ENCODE results near the gene AGAP5.
"Not testable (repeated sequence)": the region's sequence is repeated elsewhere in the genome, so short reads cannot be mapped to it uniquely, and the experiment has no call there.

Gene AGAP5

GRCh38 chr10:73717556-73717955 lies 19.6 kb upstream of the AGAP5 start:
- no peaks in the 10 kb centered on the region for H3K9me3 ChIP-seq (replicated peaks in 1 of 2; ENCODE audit: control insufficient read depth in 2 of 2, insufficient read depth in 1 of 2, low read depth in 1 of 2, low read length in 2 of 2)
- no peak overlapping the region for H4K91ac ChIP-seq (ENCODE audit: low read depth, low read length, poor library complexity)
- H3K4me3 ChIP-seq (ENCODE audit: low read length in 2 of 2) = no peak overlapping the region
- no peak overlapping the region for H3K4me2 ChIP-seq (ENCODE audit: insufficient read depth, low read length, poor library complexity, severe bottlenecking)
- no peak overlapping the region for H3K27ac ChIP-seq (replicated peaks; ENCODE audit: low read length)
- peaks cover 9 to 78% of the 10 kb centered on the region in 2 donors for H3K36me3 ChIP-seq (replicated peaks in 1 of 2; ENCODE audit: control insufficient read depth in 2 of 2, insufficient read depth in 2 of 2, low read length in 2 of 2)
- H3K9ac ChIP-seq (ENCODE audit: low read depth, low read length, poor library complexity) = no peak overlapping the region
- no peak overlapping the region for H4K8ac ChIP-seq (ENCODE audit: low read depth, low read length)
- H3K18ac ChIP-seq (ENCODE audit: low read length) = no peak overlapping the region
- H3K23ac ChIP-seq (ENCODE audit: low read depth, low read length, poor library complexity) = no peak overlapping the region
- no peak overlapping the region for H3K14ac ChIP-seq (ENCODE audit: low read length)
- no peaks in the 10 kb centered on the region for H3K79me1 ChIP-seq (ENCODE audit: low read depth, low read length)
- no peaks in the 10 kb centered on the region for H3K27me3 ChIP-seq (ENCODE audit: control insufficient read depth in 3 of 3, insufficient read depth in 3 of 3, low read depth in 1 of 3, low read length in 3 of 3)
- no CpG with 5 or more reads among the region's 5 CpGs for WGBS, 2 donors (ENCODE audit: extremely low coverage in 2 of 2, insufficient read length in 2 of 2, insufficient replicate concordance in 1 of 2)
- no peak overlapping the region for H2AFZ ChIP-seq (ENCODE audit: low read length)
- H2BK12ac ChIP-seq (ENCODE audit: low read length) = no peak overlapping the region
- DNase-seq (ENCODE audit: low spot score) = no peak
- no peaks in the 10 kb centered on the region for H3K4me1 ChIP-seq (ENCODE audit: control insufficient read depth in 2 of 2, insufficient read depth in 1 of 2, low read depth in 1 of 2, low read length in 2 of 2)
- H2BK15ac ChIP-seq (ENCODE audit: low read length) = no peak overlapping the region
- H2BK5ac ChIP-seq (ENCODE audit: low read length) = no peak overlapping the region
- H2BK120ac ChIP-seq (ENCODE audit: low read depth, low read length) = no peak overlapping the region
- no peak overlapping the region for H2AK5ac ChIP-seq (ENCODE audit: low read depth, low read length)
- H3K4ac ChIP-seq (ENCODE audit: low read length) = no peak overlapping the region

GRCh38 chr10:73716251-73716650 lies 18.3 kb upstream of the AGAP5 start:
- no peak overlapping the region for H3K4ac ChIP-seq (ENCODE audit: low read length)
- H2BK120ac ChIP-seq (ENCODE audit: low read depth, low read length) = no peak overlapping the region
- H3K9me3 ChIP-seq (replicated peaks in 1 of 2; ENCODE audit: control insufficient read depth in 2 of 2, insufficient read depth in 1 of 2, low read depth in 1 of 2, low read length in 2 of 2) = no peaks in the 10 kb centered on the region
- H3K9ac ChIP-seq (ENCODE audit: low read depth, low read length, poor library complexity) = no peak overlapping the region
- no peak overlapping the region for H2BK5ac ChIP-seq (ENCODE audit: low read length)
- no peak overlapping the region for H2AK5ac ChIP-seq (ENCODE audit: low read depth, low read length)
- H3K4me2 ChIP-seq (ENCODE audit: insufficient read depth, low read length, poor library complexity, severe bottlenecking) = no peak overlapping the region
- DNase-seq (ENCODE audit: low spot score) = no peak
- no peak overlapping the region for H2BK12ac ChIP-seq (ENCODE audit: low read length)
- H3K14ac ChIP-seq (ENCODE audit: low read length) = no peak overlapping the region
- H3K23ac ChIP-seq (ENCODE audit: low read depth, low read length, poor library complexity) = no peak overlapping the region
- no peaks in the 10 kb centered on the region for H3K79me1 ChIP-seq (ENCODE audit: low read depth, low read length)
- no peak overlapping the region for H2AFZ ChIP-seq (ENCODE audit: low read length)
- no peaks in the 10 kb centered on the region for H3K4me1 ChIP-seq (ENCODE audit: control insufficient read depth in 2 of 2, insufficient read depth in 1 of 2, low read depth in 1 of 2, low read length in 2 of 2)
- H3K27ac ChIP-seq (replicated peaks; ENCODE audit: low read length) = no peak overlapping the region
- no peak overlapping the region for H4K8ac ChIP-seq (ENCODE audit: low read depth, low read length)
- H3K18ac ChIP-seq (ENCODE audit: low read length) = no peak overlapping the region
- H4K91ac ChIP-seq (ENCODE audit: low read depth, low read length, poor library complexity) = no peak overlapping the region
- no peak overlapping the region for H3K4me3 ChIP-seq (ENCODE audit: low read length in 2 of 2)
- no CpG with 5 or more reads among the region's 1 CpG for WGBS, 2 donors (ENCODE audit: extremely low coverage in 2 of 2, insufficient read length in 2 of 2, insufficient replicate concordance in 1 of 2)
- peaks cover 9 to 71% of the 10 kb centered on the region in 2 donors for H3K36me3 ChIP-seq (replicated peaks in 1 of 2; ENCODE audit: control insufficient read depth in 2 of 2, insufficient read depth in 2 of 2, low read length in 2 of 2)
- no peak overlapping the region for H2BK15ac ChIP-seq (ENCODE audit: low read length)
- no peaks in the 10 kb centered on the region for H3K27me3 ChIP-seq (ENCODE audit: control insufficient read depth in 3 of 3, insufficient read depth in 3 of 3, low read depth in 1 of 3, low read length in 3 of 3)

- not testable (repeated sequence) for H3K9me3 ChIP-seq (replicated peaks in 1 of 2; ENCODE audit: control insufficient read depth in 2 of 2, insufficient read depth in 1 of 2, low read depth in 1 of 2, low read length in 2 of 2); H3K14ac ChIP-seq (ENCODE audit: low read length); H3K4ac ChIP-seq (ENCODE audit: low read length); H2BK120ac ChIP-seq (ENCODE audit: low read depth, low read length); H2BK15ac ChIP-seq (ENCODE audit: low read length); H3K79me1 ChIP-seq (ENCODE audit: low read depth, low read length); DNase-seq (ENCODE audit: low spot score); H3K18ac ChIP-seq (ENCODE audit: low read length); H2AFZ ChIP-seq (ENCODE audit: low read length); H4K8ac ChIP-seq (ENCODE audit: low read depth, low read length); H3K9ac ChIP-seq (ENCODE audit: low read depth, low read length, poor library complexity); H2AK5ac ChIP-seq (ENCODE audit: low read depth, low read length); H3K4me1 ChIP-seq (ENCODE audit: control insufficient read depth in 2 of 2, insufficient read depth in 1 of 2, low read depth in 1 of 2, low read length in 2 of 2); H3K23ac ChIP-seq (ENCODE audit: low read depth, low read length, poor library complexity); H3K4me2 ChIP-seq (ENCODE audit: insufficient read depth, low read length, poor library complexity, severe bottlenecking); H3K27me3 ChIP-seq (ENCODE audit: control insufficient read depth in 3 of 3, insufficient read depth in 3 of 3, low read depth in 1 of 3, low read length in 3 of 3); H2BK12ac ChIP-seq (ENCODE audit: low read length); H2BK5ac ChIP-seq (ENCODE audit: low read length); H4K91ac ChIP-seq (ENCODE audit: low read depth, low read length, poor library complexity); H3K4me3 ChIP-seq (ENCODE audit: low read length in 2 of 2); H3K27ac ChIP-seq (replicated peaks; ENCODE audit: low read length)
- no CpG with 5 or more reads among the region's 17 CpGs for WGBS, 2 donors (ENCODE audit: extremely low coverage in 2 of 2, insufficient read length in 2 of 2, insufficient replicate concordance in 1 of 2)
- H3K36me3 ChIP-seq (replicated peaks in 1 of 2; ENCODE audit: control insufficient read depth in 2 of 2, insufficient read depth in 2 of 2, low read length in 2 of 2) = peaks cover 7 to 63% of the 10 kb centered on the region in 2 donors
These were observed 17.6 kb upstream of the AGAP5 start for GRCh38 chr10:73715179-73716156.

GRCh38 chr10:73714483-73714882 lies 16.6 kb upstream of the AGAP5 start:
- H3K4ac ChIP-seq (ENCODE audit: low read length); H2AFZ ChIP-seq (ENCODE audit: low read length); H3K79me1 ChIP-seq (ENCODE audit: low read depth, low read length); H2BK5ac ChIP-seq (ENCODE audit: low read length); H3K18ac ChIP-seq (ENCODE audit: low read length); H4K8ac ChIP-seq (ENCODE audit: low read depth, low read length); H3K27me3 ChIP-seq (ENCODE audit: control insufficient read depth in 3 of 3, insufficient read depth in 3 of 3, low read depth in 1 of 3, low read length in 3 of 3); H3K27ac ChIP-seq (replicated peaks; ENCODE audit: low read length); H3K9ac ChIP-seq (ENCODE audit: low read depth, low read length, poor library complexity); H2BK15ac ChIP-seq (ENCODE audit: low read length); H2BK12ac ChIP-seq (ENCODE audit: low read length); H3K14ac ChIP-seq (ENCODE audit: low read length); H2AK5ac ChIP-seq (ENCODE audit: low read depth, low read length); DNase-seq (ENCODE audit: low spot score); H3K4me1 ChIP-seq (ENCODE audit: control insufficient read depth in 2 of 2, insufficient read depth in 1 of 2, low read depth in 1 of 2, low read length in 2 of 2); H2BK120ac ChIP-seq (ENCODE audit: low read depth, low read length); H3K4me3 ChIP-seq (ENCODE audit: low read length in 2 of 2); H4K91ac ChIP-seq (ENCODE audit: low read depth, low read length, poor library complexity); H3K23ac ChIP-seq (ENCODE audit: low read depth, low read length, poor library complexity); H3K4me2 ChIP-seq (ENCODE audit: insufficient read depth, low read length, poor library complexity, severe bottlenecking); H3K9me3 ChIP-seq (replicated peaks in 1 of 2; ENCODE audit: control insufficient read depth in 2 of 2, insufficient read depth in 1 of 2, low read depth in 1 of 2, low read length in 2 of 2): not testable (repeated sequence)
- peaks cover 10 to 60% of the 10 kb centered on the region in 2 donors for H3K36me3 ChIP-seq (replicated peaks in 1 of 2; ENCODE audit: control insufficient read depth in 2 of 2, insufficient read depth in 2 of 2, low read length in 2 of 2)
- WGBS, 2 donors (ENCODE audit: extremely low coverage in 2 of 2, insufficient read length in 2 of 2, insufficient replicate concordance in 1 of 2) = no CpG with 5 or more reads among the region's 3 CpGs

Data from neuronal stem cell (in vitro differentiated cells).